Right lung (tissue), 5 donors: Measurements from ENCODE around the gene TACO1. TPM values are rescaled to one million over a fixed set of nuclear protein-coding genes. Genes with fewer than 3 reads are reported as not detected.

Source experiments
- DNase-seq, 2 donors: peaks; one replicate each; pipeline ENCODE4 v3.0.0-alpha.2; 2013
- polyA plus RNA-seq, 5 donors: library from polyadenylated mRNA; unstranded; fragments of 120-200 nt; gene quantifications; one replicate each; pipeline versions ENCODE4 v1.2.1 to v1.2.3, GENCODE V29; 2013; ENCODE audit warnings: inconsistent platforms in 1 of 5, low replicate concordance in 1 of 5; ENCODE audit not compliant: insufficient read length in 5 of 5, insufficient read depth in 1 of 5

TACO1 gene
- polyA plus RNA-seq, 5 donors: 16.1 to 19.2 (median 16.8) TPM

GRCh38 chr17:63596856-63597586 is 3.7 kb upstream of the TACO1 start:
- no peak for DNase-seq

GRCh38 chr17:63598281-63598680 is 2.4 kb upstream of the TACO1 start:
- no peak for DNase-seq

DNA sequence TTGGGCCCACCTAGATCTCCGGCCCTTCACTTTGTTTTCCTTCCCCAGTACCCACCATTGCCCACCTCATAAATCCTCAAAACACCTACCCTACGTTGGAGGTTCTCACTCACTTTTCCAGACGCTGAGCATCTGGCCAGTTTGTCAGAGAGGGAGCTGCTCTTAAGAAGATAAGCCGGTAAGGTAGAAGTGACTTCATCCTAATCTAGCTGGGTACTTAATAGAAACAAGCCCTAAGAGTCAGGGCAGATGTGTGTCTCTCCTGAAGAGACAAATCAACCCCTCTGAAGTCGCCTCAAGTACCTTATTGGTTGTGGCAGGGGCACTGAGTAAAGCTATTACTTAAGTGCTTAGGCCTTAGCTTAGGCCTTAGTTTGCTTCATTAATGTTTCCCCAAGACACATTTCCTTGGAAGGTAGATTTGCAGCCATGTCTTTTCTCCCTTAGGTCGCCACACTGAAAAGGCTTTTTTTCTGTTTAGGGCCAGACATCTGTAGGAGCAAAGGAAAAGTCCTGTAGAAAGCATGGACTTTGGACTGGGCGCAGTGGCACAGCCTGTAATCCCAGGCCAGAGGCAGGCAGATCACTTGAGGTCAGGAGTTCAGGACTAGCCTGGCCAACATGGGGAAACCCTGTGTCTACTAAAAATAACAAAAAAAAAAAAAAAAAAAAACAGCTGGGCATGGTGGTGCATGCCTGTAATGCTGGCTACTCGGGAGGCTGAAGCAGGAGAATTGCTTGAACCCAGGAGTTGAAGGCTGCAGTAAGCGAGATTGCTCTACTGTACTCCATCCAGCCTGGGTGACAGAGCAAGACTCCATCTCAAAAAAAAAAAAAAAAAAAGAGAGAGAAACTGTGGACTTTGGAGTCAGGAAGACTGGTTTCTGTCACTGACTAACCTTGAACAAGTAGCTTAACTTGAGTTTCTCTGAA is 1.0 kb downstream of the TACO1 start:
- DNase-seq: no peak

DNA sequence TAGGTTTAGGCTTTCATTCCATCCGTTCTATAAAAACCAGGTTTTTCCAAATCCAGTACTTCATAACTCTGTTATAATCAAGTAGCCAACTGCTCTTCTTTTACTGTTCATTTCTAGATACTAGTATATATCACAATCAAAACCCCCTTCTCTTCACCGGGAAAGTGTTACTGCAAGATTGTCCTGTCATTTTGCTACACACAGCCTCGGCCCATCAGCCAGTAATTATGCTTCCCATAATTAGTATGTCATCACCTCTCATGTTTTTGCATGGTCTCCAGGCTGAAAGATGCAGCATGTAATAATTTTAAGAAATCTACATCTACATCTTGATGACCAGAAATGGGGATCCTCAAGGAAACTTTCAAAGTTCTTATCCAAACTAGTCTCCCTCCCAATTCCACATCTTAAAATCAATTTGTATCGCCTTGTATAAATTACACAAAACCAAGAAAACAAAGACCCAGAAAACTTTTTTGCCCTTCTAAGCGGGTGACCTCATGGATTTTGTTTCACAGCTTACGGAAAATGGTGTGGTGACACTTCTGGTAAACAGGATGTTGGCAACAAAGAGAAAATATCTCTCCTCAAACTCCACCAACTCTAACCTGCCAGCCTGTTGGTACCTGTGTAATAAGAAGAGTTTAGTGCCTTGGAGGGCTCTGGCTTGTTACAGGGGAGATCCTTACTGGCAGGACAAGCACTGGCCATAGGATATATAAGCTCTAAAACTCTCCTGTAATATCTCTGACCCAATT is 9.3 kb downstream of the TACO1 start:
- DNase-seq: no peak

GRCh38 chr17:63610854-63611253 is 10.2 kb downstream of the TACO1 start:
- DNase-seq: no peak

GRCh38 chr17:63611354-63611753 is 10.7 kb downstream of the TACO1 start:
- DNase-seq: no peak

GRCh38 chr17:63613663-63614062 is 13.0 kb downstream of the TACO1 start:
- no peak for DNase-seq

GRCh38 chr17:63621229-63621683 is 20.6 kb downstream of the TACO1 start:
- DNase-seq: no peak

DNA sequence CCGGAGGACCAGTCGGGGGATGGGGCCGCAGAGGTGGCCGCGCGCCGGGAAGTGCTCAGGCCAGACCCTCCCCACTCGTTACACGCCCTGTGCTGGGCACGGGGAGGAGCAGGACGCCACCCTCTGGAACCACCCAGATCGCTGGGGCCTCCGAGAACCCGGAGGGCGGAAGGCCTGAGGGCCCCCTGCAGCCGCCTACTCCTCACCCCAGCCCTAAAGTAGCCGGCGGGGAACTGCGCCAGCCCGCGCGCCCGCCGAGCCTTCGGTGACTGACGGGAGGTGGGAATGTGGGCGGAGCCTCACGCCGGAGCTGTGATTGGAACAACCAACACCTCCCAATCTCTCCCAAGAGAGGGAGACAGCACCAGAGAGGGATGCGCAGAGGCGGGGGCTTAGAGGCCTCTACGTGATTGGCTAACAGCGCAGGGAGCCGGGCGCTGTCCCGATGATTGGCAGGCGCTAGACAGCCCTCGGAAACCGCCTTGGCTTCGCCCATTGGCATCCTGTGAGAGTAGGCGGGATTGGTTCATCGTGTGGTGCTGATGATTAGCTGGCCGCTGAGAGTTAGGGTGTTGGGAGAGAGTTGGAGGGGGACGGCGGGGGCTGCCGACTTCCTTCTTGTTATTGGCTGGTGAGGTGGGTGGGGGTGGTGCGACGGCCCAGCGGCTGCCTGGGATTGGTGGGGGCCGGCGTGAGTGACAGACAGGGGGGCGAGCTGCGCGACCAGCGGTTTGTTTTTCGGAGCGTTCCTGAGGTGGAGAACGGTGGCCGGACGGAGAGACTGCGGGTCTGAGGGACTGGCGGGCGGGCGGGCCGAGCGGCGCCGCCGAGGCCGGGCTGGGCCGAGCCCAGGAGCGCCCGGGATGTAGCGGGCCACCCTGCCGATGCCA is 21.2 kb downstream of the TACO1 start, which contains the start of gene MAP3K3:
Gene MAP3K3, plus strand, starts transcription at position 734 of the 890 bp plus-strand sequence. CDS start 343 bp downstream, outside the sequence.
- DNase-seq: peak; percentile 99 to 100

DNA sequence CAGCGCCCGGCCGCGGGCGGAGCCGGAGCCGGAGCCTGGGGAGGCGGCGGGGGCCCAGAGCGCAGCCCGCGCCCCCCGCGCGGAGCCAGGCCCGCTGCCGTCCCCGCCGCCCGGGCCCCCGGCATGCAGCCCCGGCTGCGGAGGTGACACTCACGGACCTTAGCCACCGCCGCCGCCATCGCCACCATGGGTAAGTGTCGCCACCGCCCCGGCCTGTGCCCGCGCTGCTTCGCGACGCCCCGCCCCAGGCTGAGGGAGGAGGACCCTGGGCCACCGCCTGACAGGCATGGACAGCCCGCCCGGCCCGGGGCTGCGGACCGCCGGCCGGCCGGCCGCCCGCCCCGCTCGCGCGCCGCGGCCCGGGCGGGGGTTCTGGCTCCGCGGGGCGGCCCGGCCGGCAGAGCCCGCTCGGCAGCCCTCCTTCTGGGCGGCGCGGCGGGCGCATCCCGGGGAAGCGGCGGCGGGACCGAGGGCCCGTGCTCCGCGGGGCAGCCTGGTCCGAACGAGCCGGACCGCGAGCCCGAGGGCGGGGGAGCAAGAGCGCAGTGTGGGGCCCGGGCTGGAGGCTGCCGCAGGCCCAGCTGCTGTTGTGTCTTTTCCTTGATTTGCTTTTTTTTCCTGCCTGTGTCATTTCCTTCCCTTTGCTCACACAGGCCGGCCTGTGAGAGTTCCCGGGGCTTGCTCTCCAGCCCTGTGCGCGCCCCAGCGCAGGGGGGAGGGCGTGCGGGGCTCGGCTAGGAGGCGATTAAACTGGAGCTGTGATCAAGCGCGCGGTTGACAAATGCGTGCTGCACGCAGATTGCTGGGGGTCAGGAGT is 22.1 kb downstream of the TACO1 start:
- peak; percentile 49 for DNase-seq

DNA sequence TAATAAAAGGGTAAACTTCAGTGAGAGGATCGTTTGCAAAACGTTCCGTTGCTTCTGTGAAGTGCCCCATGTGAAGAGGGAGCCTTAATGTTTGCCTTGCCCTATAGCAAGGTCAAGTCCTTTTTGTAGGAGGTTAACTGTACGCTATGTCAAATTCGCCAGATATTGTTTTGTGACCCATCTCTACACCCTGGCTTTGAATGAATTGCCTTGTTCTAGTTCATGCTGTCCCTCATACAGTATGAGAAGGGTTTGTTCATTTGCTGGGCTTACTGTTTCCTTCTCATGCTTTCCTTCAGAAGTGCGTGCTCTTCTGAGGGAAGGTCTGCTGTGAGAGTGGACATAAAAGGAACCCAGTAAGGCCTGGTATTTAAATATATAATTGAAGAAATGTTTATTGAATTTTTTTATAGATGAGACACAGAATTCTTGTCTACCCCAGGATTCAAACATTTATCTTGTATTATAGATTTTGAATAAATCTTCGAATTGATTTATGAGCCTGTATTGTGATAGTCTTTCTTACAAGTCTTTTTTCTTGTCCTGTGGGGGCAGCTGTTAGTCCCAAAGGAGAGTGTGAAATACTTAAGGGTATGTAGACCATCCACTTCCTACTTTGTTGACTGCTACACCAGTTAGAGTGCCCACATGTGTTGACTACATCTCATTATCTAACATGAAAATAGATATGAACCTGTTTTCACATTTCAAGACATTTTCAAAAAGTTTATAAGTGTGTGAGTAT is 23.3 kb downstream of the TACO1 start:
- no peak for DNase-seq

DNA sequence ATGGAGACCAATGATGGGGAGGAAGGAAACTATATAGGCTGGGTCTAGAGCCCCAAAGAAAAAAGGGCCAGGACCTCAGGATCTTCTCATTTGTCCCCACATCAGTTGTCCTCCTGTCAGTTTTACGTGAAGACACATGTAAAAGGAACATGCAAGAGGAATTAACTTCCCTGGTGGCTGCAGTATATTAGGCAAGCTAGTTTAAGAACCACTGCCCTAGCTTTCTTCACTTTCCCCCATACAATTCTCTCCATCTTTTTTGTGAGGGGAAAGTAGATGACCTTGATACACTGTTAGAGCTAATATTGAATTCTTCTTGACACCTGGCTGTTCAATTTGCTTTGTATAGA is 23.8 kb downstream of the TACO1 start:
- no peak for DNase-seq

- DNase-seq: peak; percentile 43 to 59
Measured at GRCh38 chr17:63626551-63627180, 26.0 kb downstream of the TACO1 start.

DNA sequence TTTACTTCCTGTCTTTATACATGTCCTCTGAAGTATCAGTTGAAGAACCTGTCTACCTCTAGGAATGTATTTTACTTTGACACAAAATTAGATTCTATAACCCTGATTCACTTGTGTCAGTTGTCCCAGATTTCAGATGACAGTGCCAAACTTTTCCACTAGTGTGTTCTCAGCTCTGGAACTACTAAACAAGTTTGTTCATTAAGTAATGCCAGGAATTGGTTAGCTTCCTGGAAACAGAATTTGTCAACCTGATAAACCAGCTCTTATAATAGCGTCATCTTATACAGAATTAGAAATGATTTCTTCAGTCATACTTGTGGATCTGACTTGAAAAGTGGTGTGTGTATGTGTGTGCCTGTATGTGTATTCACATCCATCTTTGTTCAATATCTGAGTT is 28.9 kb downstream of the TACO1 start:
- DNase-seq: no peak

DNA sequence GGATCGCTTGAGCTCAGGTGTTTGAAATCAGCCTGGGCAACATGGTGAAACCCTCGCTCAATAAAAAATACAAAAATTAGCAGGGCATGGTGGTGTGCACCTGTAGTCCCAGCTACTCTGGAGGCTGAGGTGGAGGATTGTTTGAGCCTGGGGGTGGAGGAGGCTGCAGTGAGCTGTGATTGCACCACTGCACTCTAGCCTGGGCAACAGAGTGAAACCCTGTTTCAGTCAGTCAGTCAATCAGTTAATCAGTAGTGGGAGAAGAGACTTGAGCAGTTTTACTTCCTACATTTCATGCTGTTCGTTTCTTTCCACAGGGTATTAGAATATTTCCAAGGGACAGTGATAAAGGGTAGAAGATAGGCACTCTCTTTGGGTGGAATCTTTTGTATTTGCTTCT is 30.4 kb downstream of the TACO1 start:
- no peak for DNase-seq

DNA sequence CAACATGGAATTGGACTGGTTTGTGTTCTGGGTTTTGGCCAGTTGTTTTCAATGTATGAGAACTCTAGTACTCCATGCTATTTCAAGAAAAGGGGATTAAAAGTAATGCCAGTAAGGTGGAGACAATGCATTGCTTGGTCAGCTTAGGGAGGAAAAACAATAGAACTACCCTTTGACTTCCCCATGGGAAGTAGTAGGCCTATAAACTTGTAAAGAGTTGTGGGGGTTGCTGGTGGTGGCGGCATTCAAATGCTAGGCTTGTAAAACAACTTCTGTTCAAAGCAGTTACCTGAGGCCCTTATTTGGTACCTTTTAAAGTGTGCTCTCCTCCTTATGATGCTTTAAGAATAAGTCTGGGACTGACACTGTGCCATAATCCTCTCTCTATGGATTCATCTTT is 30.9 kb downstream of the TACO1 start:
- DNase-seq: no peak

GRCh38 chr17:63633742-63634141 is 33.0 kb downstream of the TACO1 start:
- DNase-seq: no peak

- DNase-seq: no peak
Measured at GRCh38 chr17:63634163-63634562, 33.5 kb downstream of the TACO1 start.

DNA sequence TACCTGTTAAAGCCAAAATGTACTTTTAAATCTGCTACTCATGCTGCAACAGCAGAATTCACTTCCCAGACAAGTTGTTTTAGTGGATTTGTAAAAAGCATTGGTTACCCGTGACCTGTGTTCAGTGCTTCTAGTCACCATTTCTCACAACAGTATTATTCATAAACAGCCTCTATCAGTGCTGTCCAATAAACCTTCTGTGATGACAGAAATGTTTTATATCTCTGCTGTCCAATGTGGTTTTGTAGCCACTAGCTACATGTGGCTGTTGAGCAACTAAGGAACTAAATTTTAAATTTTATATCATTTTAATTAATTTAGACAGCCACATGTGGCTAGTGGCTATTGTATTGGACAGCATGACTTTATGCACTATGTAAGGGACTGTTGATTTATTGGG is 34.1 kb downstream of the TACO1 start:
- DNase-seq: no peak
